HS-27A (cell line): ENCODE results near the gene CHIC2.
A peak's percentile ranks its signal among the peaks of the same experiment; 100 is the strongest.

ENCODE experiments used
- DNase-seq: peaks from one replicate; pipeline ENCODE4 v3.0.0-alpha.2; 2012; ENCODE audit warnings: low read depth, missing footprints

Gene CHIC2

GRCh38 chr4:54005475-54005874 is 58.9 kb downstream of the CHIC2 start:
- no peak for DNase-seq

- DNase-seq, result no peak
These were observed 59.9 kb downstream of the CHIC2 start for GRCh38 chr4:54004463-54004862.

GRCh38 chr4:54001668-54002365 is 62.6 kb downstream of the CHIC2 start:
- no peak for DNase-seq

DNA sequence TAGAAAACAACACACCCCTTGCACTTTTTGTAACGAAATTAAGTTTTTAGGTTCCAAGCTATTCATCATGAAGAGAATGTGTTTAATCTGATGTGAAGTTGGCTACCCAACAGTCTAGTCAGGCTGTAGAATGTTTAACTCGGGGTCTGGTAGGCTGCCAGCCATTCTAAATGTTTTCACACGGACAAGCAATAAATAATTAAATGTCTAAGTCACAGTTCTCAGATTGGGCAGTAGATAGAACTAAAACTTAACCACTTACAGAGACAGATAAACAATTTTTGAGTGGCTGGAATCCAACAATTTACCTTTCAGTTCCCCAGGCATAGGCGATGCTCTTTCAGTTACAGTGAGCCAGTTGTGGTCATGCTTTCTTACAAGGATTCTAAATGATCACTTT is 66.5 kb downstream of the CHIC2 start:
- no peak for DNase-seq

GRCh38 chr4:53994382-53995102 is 69.9 kb downstream of the CHIC2 start:
- no peak for DNase-seq

DNA sequence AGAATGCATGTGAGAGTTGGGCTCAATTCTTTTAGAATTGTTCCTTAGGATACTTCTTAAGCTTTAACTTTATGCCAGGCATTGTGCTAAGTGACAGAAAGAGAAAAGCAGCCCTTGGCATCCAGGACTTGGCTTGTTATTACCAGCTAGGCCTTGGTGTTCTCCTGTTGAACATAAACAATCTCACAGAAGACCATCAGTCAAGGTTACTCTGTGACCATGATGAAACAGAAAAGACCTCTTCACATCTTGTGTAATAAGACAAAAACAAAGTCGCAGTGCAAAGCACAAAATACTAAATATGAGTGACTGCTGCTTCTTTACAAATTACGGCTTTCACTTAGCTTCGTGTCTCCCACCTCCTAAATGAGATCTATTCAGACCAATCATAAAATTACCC is 71.6 kb downstream of the CHIC2 start:
- no peak for DNase-seq

- no peak for DNase-seq
These were observed 72.6 kb downstream of the CHIC2 start for GRCh38 chr4:53991821-53992220.

GRCh38 chr4:53990641-53991040 is 73.8 kb downstream of the CHIC2 start:
- no peak for DNase-seq

DNA sequence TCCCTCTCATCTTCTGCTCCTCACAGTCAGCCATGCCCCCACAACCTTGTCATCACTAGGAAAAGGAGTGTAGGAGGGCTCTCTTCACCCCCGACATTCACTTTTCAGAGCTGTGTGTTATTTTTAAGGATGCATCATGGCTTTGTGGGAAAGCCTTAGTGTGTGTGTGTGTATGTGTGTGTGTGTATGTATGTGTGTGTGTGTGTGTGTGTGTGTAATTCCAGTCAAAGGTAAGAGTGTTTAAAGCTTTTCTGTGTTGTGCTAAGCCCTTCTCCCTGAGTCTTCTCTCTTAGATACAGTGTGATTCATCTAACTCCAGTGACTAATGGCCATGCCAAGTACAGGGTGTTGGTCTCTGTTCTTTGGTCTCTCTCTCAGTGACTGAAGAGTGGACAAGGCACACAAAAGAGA is 76.6 kb downstream of the CHIC2 start:
- peak; percentile 63 for DNase-seq

DNA sequence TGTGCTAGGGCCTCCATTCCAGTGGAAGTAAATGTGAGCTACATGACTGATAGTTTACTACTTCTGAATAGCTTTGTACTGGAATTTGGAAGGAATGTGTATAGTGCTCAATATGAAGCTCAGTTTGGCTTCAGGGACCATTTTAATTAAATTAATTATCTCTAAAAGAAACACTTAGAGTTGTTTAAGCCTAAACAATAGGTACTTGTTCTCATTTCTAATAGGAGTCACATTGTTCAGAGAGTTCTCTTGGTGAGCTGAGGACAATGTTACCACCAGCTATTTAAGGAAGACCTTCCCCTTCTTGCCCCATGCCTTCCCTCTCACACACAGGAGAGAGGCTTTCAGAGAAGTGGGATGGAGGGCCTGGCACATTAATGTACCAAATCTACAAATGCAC is 78.3 kb downstream of the CHIC2 start:
- no peak for DNase-seq

- no peak for DNase-seq
These were observed 82.8 kb downstream of the CHIC2 start for GRCh38 chr4:53981567-53981966.

DNA sequence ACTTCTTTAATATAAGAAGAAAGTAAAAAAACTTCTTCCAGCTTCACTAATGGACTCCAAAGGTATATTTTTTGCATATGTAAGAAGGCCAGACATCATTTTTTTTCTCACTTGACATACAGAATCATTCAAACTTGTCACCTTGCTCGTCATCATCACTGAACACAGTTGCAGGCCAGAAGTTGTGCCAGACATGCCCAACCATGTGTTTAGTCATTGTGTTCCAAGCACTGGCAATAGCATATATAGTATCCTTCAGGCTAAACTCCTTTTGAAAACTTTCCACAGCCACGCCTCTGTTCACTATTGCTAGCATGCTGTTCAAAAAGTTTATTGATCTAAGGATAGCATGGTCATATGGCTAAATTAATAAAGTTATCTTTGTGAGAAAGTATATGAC is 83.3 kb downstream of the CHIC2 start:
- DNase-seq, result no peak

GRCh38 chr4:53974561-53974960 is 89.8 kb downstream of the CHIC2 start:
- DNase-seq, result no peak

- no peak for DNase-seq
These were observed 96.4 kb downstream of the CHIC2 start for GRCh38 chr4:53967986-53968385.

- DNase-seq, result no peak
These were observed 100.6 kb downstream of the CHIC2 start for GRCh38 chr4:53963781-53964180.

DNA sequence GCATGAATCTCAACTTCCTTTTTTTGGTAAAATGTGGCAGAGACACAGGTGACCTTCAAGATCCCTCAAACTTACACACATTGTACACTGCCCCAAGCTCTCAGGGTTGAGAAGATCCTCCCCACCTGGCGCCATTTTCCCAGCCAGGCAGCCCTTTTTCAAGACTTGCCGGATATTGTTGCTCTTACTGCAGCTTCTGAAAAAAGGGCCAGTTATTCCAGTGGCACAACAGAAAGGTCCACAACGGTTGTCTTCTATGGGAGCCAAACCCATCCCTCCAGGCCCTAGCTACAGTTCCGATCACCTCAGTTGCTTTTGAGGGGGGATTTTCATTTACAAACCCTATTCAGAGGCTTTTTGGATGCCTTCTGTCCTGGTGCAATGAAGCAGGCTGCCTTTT is 101.1 kb downstream of the CHIC2 start:
- no peak for DNase-seq

DNA sequence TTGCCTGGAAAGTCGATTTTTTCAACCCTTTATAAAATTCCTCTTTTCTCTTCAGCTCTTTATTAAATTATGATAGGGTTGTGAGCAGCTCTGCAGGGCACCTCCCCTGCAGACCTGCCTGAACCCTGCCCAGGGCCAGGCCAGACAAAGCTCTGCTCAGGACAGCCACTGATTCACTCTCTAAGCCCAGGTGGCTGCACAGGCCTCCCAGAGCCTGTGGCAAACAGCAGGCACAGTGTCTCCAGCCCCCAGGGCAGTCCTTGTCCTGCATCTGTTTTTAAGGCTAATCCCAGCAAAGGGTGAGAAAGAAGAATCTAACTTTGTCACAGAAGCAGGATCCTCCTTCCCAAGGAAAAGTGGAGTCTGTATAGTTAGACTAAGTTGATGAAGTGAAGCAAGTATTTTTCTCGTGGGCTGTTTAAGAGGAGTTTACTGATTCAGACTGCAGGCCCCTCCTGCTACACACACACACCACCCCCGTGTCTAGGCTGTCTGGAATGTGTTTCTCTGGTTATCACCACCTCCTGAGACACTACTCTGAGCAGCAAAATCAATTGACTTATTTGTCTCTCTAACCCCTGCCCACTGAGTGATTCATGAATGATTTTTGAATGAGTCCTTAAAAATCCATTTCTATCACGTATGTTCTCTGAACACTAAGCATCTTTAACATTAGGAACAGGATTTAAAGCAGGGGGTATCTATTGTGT is 101.7 kb downstream of the CHIC2 start:
- peak; percentile 82 for DNase-seq

GRCh38 chr4:53961351-53961750 is 103.1 kb downstream of the CHIC2 start:
- no peak for DNase-seq

DNA sequence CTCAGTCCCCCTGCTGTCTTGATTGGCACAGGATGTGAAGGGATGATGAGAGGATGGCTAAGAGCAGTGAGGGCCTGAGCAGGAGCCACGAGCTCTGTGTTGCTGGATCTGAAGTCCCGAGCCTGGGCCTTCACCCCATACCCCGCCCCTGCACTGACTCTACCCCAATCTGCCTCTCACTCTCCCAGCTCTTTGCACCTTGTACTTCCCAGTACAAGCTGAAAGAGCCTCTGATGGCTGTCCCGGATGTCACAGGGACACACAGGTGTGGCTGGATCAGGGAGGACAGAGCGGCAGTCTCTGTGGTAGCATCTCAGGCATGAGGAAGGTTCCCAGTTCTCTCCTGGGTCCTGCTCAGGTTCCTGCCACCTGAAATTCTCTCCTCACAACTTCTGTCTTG is 103.6 kb downstream of the CHIC2 start:
- DNase-seq, result no peak
